ENCODE data around the gene TEPSIN. TPM values are rescaled to one million over a fixed set of nuclear protein-coding genes. Genes with fewer than 3 reads are reported as not detected.
A peak's percentile ranks its signal among the peaks of the same experiment; 100 is the strongest.

Gene TEPSIN
- total RNA-seq = 10 to 100 TPM; 42.7 to 52.2 (median 47.4) TPM

- Mint-ChIP-seq H3K27me3 (ENCODE audit: low read depth) (no peaks in the 10 kb centered on the region), H3K9me3 (no peaks in the 10 kb centered on the region), H3K4me3 (peak within 1 kb of the TSS; percentile 95), H3K36me3 (ENCODE audit: insufficient read depth) (peaks cover 6% of the 10 kb centered on the region), H3K4me1 (ENCODE audit: low read depth) (peaks cover 35% of the 10 kb centered on the region)
- peak; percentile 94 to 95 for ATAC-seq
- peak; percentile 91 for DNase-seq
These were observed at the start of gene TEPSIN, which contains the start of gene NDUFAF8 for GRCh38 chr17:81238815-81239713. Gene TEPSIN, minus strand, starts transcription at chr17:81239055. Its CDS starts 22 bp downstream, at chr17:81239033. Gene NDUFAF8, plus strand, starts transcription at chr17:81239318. Its CDS starts 46 bp downstream, at chr17:81239364.

- no peak for ATAC-seq
- H3K36me3 Mint-ChIP-seq (ENCODE audit: insufficient read depth) = peaks cover 9% of the 10 kb centered on the region
- H3K4me3 Mint-ChIP-seq = no peak overlapping the region
- H3K4me1 Mint-ChIP-seq (ENCODE audit: low read depth) = peaks cover 51% of the 10 kb centered on the region
- no peaks in the 10 kb centered on the region for H3K27me3 Mint-ChIP-seq (ENCODE audit: low read depth)
- DNase-seq = no peak
- H3K9me3 Mint-ChIP-seq = no peaks in the 10 kb centered on the region
These were observed 49.0 kb upstream of the TEPSIN start for GRCh38 chr17:81287741-81288430.

GRCh38 chr17:81287152-81287551 is 48.3 kb upstream of the TEPSIN start:
- peaks cover 9% of the 10 kb centered on the region for H3K36me3 Mint-ChIP-seq (ENCODE audit: insufficient read depth)
- no peaks in the 10 kb centered on the region for H3K9me3 Mint-ChIP-seq
- H3K27me3 Mint-ChIP-seq (ENCODE audit: low read depth) = no peaks in the 10 kb centered on the region
- H3K4me1 Mint-ChIP-seq (ENCODE audit: low read depth) = peaks cover 48% of the 10 kb centered on the region
- DNase-seq (no peak), ATAC-seq (no peak)
- H3K4me3 Mint-ChIP-seq = no peak overlapping the region

- Mint-ChIP-seq H3K27me3 (ENCODE audit: low read depth) (no peaks in the 10 kb centered on the region), H3K4me1 (ENCODE audit: low read depth) (peaks cover 47% of the 10 kb centered on the region), H3K9me3 (no peaks in the 10 kb centered on the region), H3K4me3 (peak overlapping the region; percentile 86), H3K36me3 (ENCODE audit: insufficient read depth) (peaks cover 9% of the 10 kb centered on the region)
- no peak for DNase-seq
- no peak for ATAC-seq
These were observed 47.8 kb upstream of the TEPSIN start for GRCh38 chr17:81286491-81287145.

- H3K9me3 Mint-ChIP-seq = no peaks in the 10 kb centered on the region
- peak overlapping the region; percentile 86 for H3K4me3 Mint-ChIP-seq
- peaks cover 9% of the 10 kb centered on the region for H3K36me3 Mint-ChIP-seq (ENCODE audit: insufficient read depth)
- H3K4me1 Mint-ChIP-seq (ENCODE audit: low read depth) = peaks cover 43% of the 10 kb centered on the region
- H3K27me3 Mint-ChIP-seq (ENCODE audit: low read depth) = no peaks in the 10 kb centered on the region
- no peak for DNase-seq
- ATAC-seq = peak in 1 of 2 donors; percentile 9
These were observed 47.0 kb upstream of the TEPSIN start for GRCh38 chr17:81285894-81286293.

GRCh38 chr17:81285179-81285878 is 46.5 kb upstream of the TEPSIN start:
- H3K9me3 Mint-ChIP-seq = no peaks in the 10 kb centered on the region
- ATAC-seq (peak; percentile 88 to 89), DNase-seq (peak; percentile 36)
- H3K36me3 Mint-ChIP-seq (ENCODE audit: insufficient read depth) = peaks cover 10% of the 10 kb centered on the region
- peak overlapping the region; percentile 86 for H3K4me3 Mint-ChIP-seq
- peaks cover 42% of the 10 kb centered on the region for H3K4me1 Mint-ChIP-seq (ENCODE audit: low read depth)
- H3K27me3 Mint-ChIP-seq (ENCODE audit: low read depth) = no peaks in the 10 kb centered on the region

GRCh38 chr17:81282876-81283275 is 44.0 kb upstream of the TEPSIN start:
- H3K9me3 Mint-ChIP-seq = no peaks in the 10 kb centered on the region

GRCh38 chr17:81282141-81282540 is 43.3 kb upstream of the TEPSIN start:
- DNase-seq = no peak
- Mint-ChIP-seq H3K27me3 (ENCODE audit: low read depth) (no peaks in the 10 kb centered on the region), H3K4me1 (ENCODE audit: low read depth) (peaks cover 25% of the 10 kb centered on the region), H3K36me3 (ENCODE audit: insufficient read depth) (peaks cover 13% of the 10 kb centered on the region), H3K4me3 (no peak overlapping the region), H3K9me3 (no peaks in the 10 kb centered on the region)
- ATAC-seq = no peak

More at GRCh38 chr17:81282876-81283275, 44.0 kb upstream of the TEPSIN start:
- ATAC-seq = no peak
- peaks cover 17% of the 10 kb centered on the region for H3K36me3 Mint-ChIP-seq (ENCODE audit: insufficient read depth)
- H3K4me3 Mint-ChIP-seq = no peak overlapping the region
- H3K4me1 Mint-ChIP-seq (ENCODE audit: low read depth) = peaks cover 30% of the 10 kb centered on the region
- no peaks in the 10 kb centered on the region for H3K27me3 Mint-ChIP-seq (ENCODE audit: low read depth)
- no peak for DNase-seq

GRCh38 chr17:81280571-81280970 is 41.7 kb upstream of the TEPSIN start:
- DNase-seq (no peak), ATAC-seq (no peak)
- no peak overlapping the region for H3K4me3 Mint-ChIP-seq
- H3K9me3 Mint-ChIP-seq = no peaks in the 10 kb centered on the region
- H3K27me3 Mint-ChIP-seq (ENCODE audit: low read depth) = no peaks in the 10 kb centered on the region
- H3K4me1 Mint-ChIP-seq (ENCODE audit: low read depth) = peaks cover 11% of the 10 kb centered on the region
- peaks cover 21% of the 10 kb centered on the region for H3K36me3 Mint-ChIP-seq (ENCODE audit: insufficient read depth)

- Mint-ChIP-seq H3K4me1 (ENCODE audit: low read depth) (peaks cover 4% of the 10 kb centered on the region), H3K36me3 (ENCODE audit: insufficient read depth) (peaks cover 21% of the 10 kb centered on the region), H3K27me3 (ENCODE audit: low read depth) (no peaks in the 10 kb centered on the region), H3K9me3 (no peaks in the 10 kb centered on the region), H3K4me3 (no peak overlapping the region)
- DNase-seq (no peak), ATAC-seq (no peak)
These were observed 40.7 kb upstream of the TEPSIN start for GRCh38 chr17:81279278-81280275.

- Mint-ChIP-seq H3K27me3 (ENCODE audit: low read depth) (no peaks in the 10 kb centered on the region), H3K4me3 (no peak overlapping the region), H3K36me3 (ENCODE audit: insufficient read depth) (peaks cover 17% of the 10 kb centered on the region), H3K9me3 (no peaks in the 10 kb centered on the region), H3K4me1 (ENCODE audit: low read depth) (no peaks in the 10 kb centered on the region)
- ATAC-seq = no peak
- DNase-seq = no peak
These were observed 40.0 kb upstream of the TEPSIN start for GRCh38 chr17:81278831-81279230.

GRCh38 chr17:81277946-81278693 is 39.3 kb upstream of the TEPSIN start:
- Mint-ChIP-seq H3K27me3 (ENCODE audit: low read depth) (no peaks in the 10 kb centered on the region), H3K36me3 (ENCODE audit: insufficient read depth) (peaks cover 20% of the 10 kb centered on the region), H3K4me3 (no peak overlapping the region), H3K9me3 (no peaks in the 10 kb centered on the region), H3K4me1 (ENCODE audit: low read depth) (no peaks in the 10 kb centered on the region)
- ATAC-seq (no peak), DNase-seq (no peak)
